HL-60 (cell line): ENCODE measurements around the gene LAMA4.

Experiments used
- DNase-seq, 2 experiments: peaks; one replicate each; pipeline ENCODE4 v3.0.0-alpha.2; 2010 to 2020; ENCODE audit warnings: low read depth in 1 of 2, low spot score in 1 of 2
- H3K27ac ChIP-seq: fragments of 250-450 bp; sonication (Bioruptor Pico); replicated peaks from 2 replicates; pipeline ENCODE4 v1.5.1; 2020; ENCODE audit warnings: mild to moderate bottlenecking, moderate library complexity
- H3K27me3 ChIP-seq: fragments of 250-450 bp; sonication (Bioruptor Pico); 2 replicates; pipeline ENCODE4 v1.5.1; 2021; ENCODE audit warnings: mild to moderate bottlenecking, moderate library complexity; ENCODE audit not compliant: insufficient read depth, poor library complexity, severe bottlenecking
- H3K4me3 ChIP-seq: replicated peaks from 2 replicates; pipeline ENCODE4 v1.5.1; 2011; ENCODE audit warnings: mild to moderate bottlenecking, control low read depth, low read length; ENCODE audit not compliant: insufficient read depth
- GABPA ChIP-seq: IDR thresholded peaks from 2 replicates; pipeline ENCODE4 v1.6.1; 2012; ENCODE audit warnings: low read depth
- POLR2AphosphoS5 ChIP-seq: IDR thresholded peaks from 2 replicates; pipeline ENCODE4 v1.6.1; 2012; ENCODE audit warnings: low read depth
- REST ChIP-seq: IDR thresholded peaks from 2 replicates; pipeline ENCODE4 v1.6.1; 2012; ENCODE audit warnings: low read depth; ENCODE audit not compliant: insufficient replicate concordance
- SPI1 ChIP-seq: IDR thresholded peaks from 2 replicates; pipeline ENCODE4 v1.6.1; 2012; ENCODE audit warnings: low read depth, mild to moderate bottlenecking, borderline replicate concordance
- TF ChIP-seq, protein P1 (sequence below): IDR thresholded peaks from one replicate; pipeline ENCODE4 v1.5.1; 2011; ENCODE audit warnings: low read length, control low read depth, inconsistent platforms; ENCODE audit not compliant: insufficient read depth

Gene LAMA4

GRCh38 chr6:112286010-112286409, 31.6 kb upstream of the LAMA4 start:
- no peak overlapping the region for H3K27ac ChIP-seq
- H3K27me3 ChIP-seq: no peaks in the 10 kb centered on the region
- no peak overlapping the region for H3K4me3 ChIP-seq
- peak in 1 of 2 experiments; percentile 41 for DNase-seq
- no peak for TF ChIP-seq REST
- TF ChIP-seq POLR2AphosphoS5: peak; percentile 76

DNA sequence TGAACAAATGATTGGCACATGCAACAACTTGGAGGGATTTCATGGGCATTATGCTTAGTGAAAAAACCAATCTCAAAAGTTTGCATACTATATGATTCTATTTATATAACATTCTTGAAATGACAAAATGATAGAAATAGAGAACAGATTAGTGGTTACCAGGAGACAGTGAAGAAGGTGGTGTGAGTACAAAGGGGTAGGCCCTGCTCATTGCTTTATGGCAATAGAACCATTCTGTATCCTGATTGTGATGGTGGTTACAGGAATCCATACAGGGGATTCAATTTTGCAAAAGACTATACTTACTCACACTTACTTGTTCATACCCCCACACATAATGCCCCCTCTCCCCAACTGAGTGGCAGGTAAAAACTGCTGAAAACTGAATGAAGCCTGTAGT, 30.2 kb upstream of the LAMA4 start:
- H3K27ac ChIP-seq: no peak overlapping the region
- TF ChIP-seq SPI1 (no peak), GABPA (no peak), POLR2AphosphoS5 (no peak), REST (no peak)
- TF ChIP-seq, protein P1, sequence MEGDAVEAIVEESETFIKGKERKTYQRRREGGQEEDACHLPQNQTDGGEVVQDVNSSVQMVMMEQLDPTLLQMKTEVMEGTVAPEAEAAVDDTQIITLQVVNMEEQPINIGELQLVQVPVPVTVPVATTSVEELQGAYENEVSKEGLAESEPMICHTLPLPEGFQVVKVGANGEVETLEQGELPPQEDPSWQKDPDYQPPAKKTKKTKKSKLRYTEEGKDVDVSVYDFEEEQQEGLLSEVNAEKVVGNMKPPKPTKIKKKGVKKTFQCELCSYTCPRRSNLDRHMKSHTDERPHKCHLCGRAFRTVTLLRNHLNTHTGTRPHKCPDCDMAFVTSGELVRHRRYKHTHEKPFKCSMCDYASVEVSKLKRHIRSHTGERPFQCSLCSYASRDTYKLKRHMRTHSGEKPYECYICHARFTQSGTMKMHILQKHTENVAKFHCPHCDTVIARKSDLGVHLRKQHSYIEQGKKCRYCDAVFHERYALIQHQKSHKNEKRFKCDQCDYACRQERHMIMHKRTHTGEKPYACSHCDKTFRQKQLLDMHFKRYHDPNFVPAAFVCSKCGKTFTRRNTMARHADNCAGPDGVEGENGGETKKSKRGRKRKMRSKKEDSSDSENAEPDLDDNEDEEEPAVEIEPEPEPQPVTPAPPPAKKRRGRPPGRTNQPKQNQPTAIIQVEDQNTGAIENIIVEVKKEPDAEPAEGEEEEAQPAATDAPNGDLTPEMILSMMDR: no peak

GRCh38 chr6:112283621-112284020, 29.3 kb upstream of the LAMA4 start:
- no peak for DNase-seq
- TF ChIP-seq POLR2AphosphoS5 (no peak), REST (no peak), GABPA (no peak)
- TF ChIP-seq, protein P1: no peak
- H3K27me3 ChIP-seq: no peaks in the 10 kb centered on the region

More for the DNA sequence above, 30.2 kb upstream of the LAMA4 start:
- H3K4me3 ChIP-seq: no peak overlapping the region
- no peak for DNase-seq
- no peaks in the 10 kb centered on the region for H3K27me3 ChIP-seq

More at GRCh38 chr6:112283621-112284020, 29.3 kb upstream of the LAMA4 start:
- no peak overlapping the region for H3K4me3 ChIP-seq
- no peak overlapping the region for H3K27ac ChIP-seq
